Neuronal stem cell (in vitro differentiated cells): ENCODE results near the gene JMJD8.

Experiments
- DNase-seq: peaks from one replicate; pipeline ENCODE4 v3.0.0-alpha.2; 2013; ENCODE audit warnings: low spot score
- H2AFZ ChIP-seq: one replicate; pipeline ENCODE4 v1.6.1; 2013; ENCODE audit warnings: mild to moderate bottlenecking, low read length, inconsistent platforms
- H2AK5ac ChIP-seq: 2 replicates; pipeline ENCODE4 v1.6.1; 2013; ENCODE audit warnings: low read depth, mild to moderate bottlenecking, inconsistent platforms, low read length, moderate library complexity, mixed read lengths
- H2BK120ac ChIP-seq: 2 replicates; pipeline ENCODE4 v1.6.1; 2013; ENCODE audit warnings: low read depth, mild to moderate bottlenecking, inconsistent platforms, low read length, moderate library complexity, mixed read lengths
- H2BK12ac ChIP-seq: one replicate; pipeline ENCODE4 v1.6.1; 2013; ENCODE audit warnings: low read length, inconsistent platforms
- H2BK15ac ChIP-seq: 2 replicates; pipeline ENCODE4 v1.6.1; 2013; ENCODE audit warnings: mild to moderate bottlenecking, low read length, inconsistent platforms, mixed read lengths
- H2BK5ac ChIP-seq: one replicate; pipeline ENCODE4 v1.6.1; 2013; ENCODE audit warnings: inconsistent platforms, mild to moderate bottlenecking, low read length, moderate library complexity
- H3K14ac ChIP-seq: one replicate; pipeline ENCODE4 v1.6.1; 2013; ENCODE audit warnings: low read length, inconsistent platforms
- H3K18ac ChIP-seq: 2 replicates; pipeline ENCODE4 v1.6.1; 2013; ENCODE audit warnings: low read length, inconsistent platforms
- H3K23ac ChIP-seq: 2 replicates; pipeline ENCODE4 v1.6.1; 2013; ENCODE audit warnings: low read depth, mild to moderate bottlenecking, mixed read lengths, low read length, inconsistent platforms; ENCODE audit not compliant: poor library complexity
- H3K27ac ChIP-seq: replicated peaks from 3 replicates; pipeline ENCODE4 v1.5.1; 2013; ENCODE audit warnings: low read length, inconsistent platforms
- H3K27me3 ChIP-seq, 3 experiments: 2 replicates each; pipeline ENCODE4 v1.6.1; 2013; ENCODE audit warnings: low read length in 3 of 3, mild to moderate bottlenecking in 2 of 3, inconsistent platforms in 1 of 3, low read depth in 1 of 3, mixed read lengths in 1 of 3, moderate library complexity in 1 of 3; ENCODE audit not compliant: control insufficient read depth in 3 of 3, insufficient read depth in 3 of 3
- H3K36me3 ChIP-seq, 2 donors: replicated peaks in 1 of 2; 2 replicates each; pipeline ENCODE4 v1.6.1; 2013; ENCODE audit warnings: low read length in 2 of 2; ENCODE audit not compliant: control insufficient read depth in 2 of 2, insufficient read depth in 2 of 2
- H3K4ac ChIP-seq: 2 replicates; pipeline ENCODE4 v1.6.1; 2013; ENCODE audit warnings: inconsistent platforms, mild to moderate bottlenecking, low read length, moderate library complexity
- H3K4me1 ChIP-seq, 2 donors: 1 replicate in 1 of 2; 2 replicates in 1 of 2; pipeline ENCODE4 v1.6.1; 2013; ENCODE audit warnings: low read length in 2 of 2, low read depth in 1 of 2; ENCODE audit not compliant: control insufficient read depth in 2 of 2, insufficient read depth in 1 of 2
- H3K4me2 ChIP-seq: one replicate; pipeline ENCODE4 v1.6.1; 2013; ENCODE audit warnings: mild to moderate bottlenecking, low read length, inconsistent platforms; ENCODE audit not compliant: insufficient read depth, poor library complexity, severe bottlenecking
- H3K4me3 ChIP-seq, 2 donors: 2 replicates each; pipeline ENCODE4 v1.5.1; 2013; ENCODE audit warnings: low read length in 2 of 2, mild to moderate bottlenecking in 2 of 2, inconsistent platforms in 1 of 2, moderate library complexity in 1 of 2
- H3K79me1 ChIP-seq: one replicate; pipeline ENCODE4 v1.6.1; 2013; ENCODE audit warnings: low read depth, mild to moderate bottlenecking, inconsistent platforms, low read length, moderate library complexity
- H3K9ac ChIP-seq: one replicate; pipeline ENCODE4 v1.6.1; 2013; ENCODE audit warnings: mild to moderate bottlenecking, low read depth, low read length, inconsistent platforms; ENCODE audit not compliant: poor library complexity
- H3K9me3 ChIP-seq, 2 donors: replicated peaks in 1 of 2; 2 replicates each; pipeline versions ENCODE3 to v1.6.1; 2013; ENCODE audit warnings: low read length in 2 of 2, mild to moderate bottlenecking in 2 of 2, inconsistent platforms in 1 of 2, low read depth in 1 of 2, mixed read lengths in 1 of 2, moderate library complexity in 1 of 2; ENCODE audit not compliant: control insufficient read depth in 2 of 2, insufficient read depth in 1 of 2
- H4K8ac ChIP-seq: one replicate; pipeline ENCODE4 v1.6.1; 2013; ENCODE audit warnings: low read depth, mild to moderate bottlenecking, inconsistent platforms, low read length, moderate library complexity
- H4K91ac ChIP-seq: one replicate; pipeline ENCODE4 v1.6.1; 2013; ENCODE audit warnings: low read length, low read depth, mild to moderate bottlenecking, inconsistent platforms; ENCODE audit not compliant: poor library complexity
- WGBS, 2 donors: extraction: QIAGEN DNeasy Blood & Tissue Kit; methylation state at CpG; one replicate each; pipeline ENCODE4 v1.1.7; 2013; ENCODE audit warnings: missing lambda C conversion rate in 2 of 2, mixed read lengths in 1 of 2; ENCODE audit not compliant: insufficient read length in 2 of 2, insufficient replicate concordance in 1 of 2; ENCODE audit errors: extremely low coverage in 2 of 2; 5-methylcytosine and 5-hydroxymethylcytosine counted together

Gene JMJD8

DNA sequence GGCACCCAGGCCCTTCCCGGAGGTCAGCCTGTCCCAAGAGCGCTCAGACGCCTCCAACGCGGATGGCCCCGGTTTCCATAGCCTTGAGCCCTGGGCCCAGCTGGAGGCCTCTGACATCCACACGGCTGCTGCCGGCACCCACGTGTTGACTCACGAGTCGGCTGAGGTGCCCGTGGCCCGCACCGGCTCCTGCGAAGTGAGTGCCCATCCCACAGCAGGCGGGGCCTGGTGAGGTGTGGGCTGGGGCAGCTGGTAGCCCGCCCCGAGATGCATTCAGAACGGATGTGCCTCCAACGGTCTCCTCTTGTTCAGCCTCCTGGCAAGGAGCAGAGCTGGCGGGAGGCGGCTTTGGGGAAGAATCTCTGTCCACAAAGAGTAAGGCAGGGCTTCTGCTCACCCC, 32.3 kb downstream of the JMJD8 start:
- Histone ChIP-seq H3K4me1 (peaks cover 9 to 16% of the 10 kb centered on the region in 2 donors), H4K8ac (no peak overlapping the region), H2BK15ac (no peak overlapping the region), H3K27ac (no peak overlapping the region), H3K4me3 (no peak overlapping the region), H3K27me3 (no peaks in the 10 kb centered on the region), H2BK5ac (no peak overlapping the region), H2BK12ac (no peak overlapping the region), H3K4ac (no peak overlapping the region), H3K36me3 (peaks cover 5 to 49% of the 10 kb centered on the region in 2 donors), H3K79me1 (peaks cover 12% of the 10 kb centered on the region), H3K23ac (no peak overlapping the region), H3K18ac (no peak overlapping the region), H2AFZ (no peak overlapping the region), H3K14ac (no peak overlapping the region), H3K9ac (no peak overlapping the region), H2BK120ac (no peak overlapping the region), H2AK5ac (no peak overlapping the region), H3K9me3 (no peaks in the 10 kb centered on the region), H4K91ac (no peak overlapping the region), H3K4me2 (no peak overlapping the region)
- WGBS, 2 donors: no CpG with 5 or more reads among the region's 22 CpGs
- no peak for DNase-seq

- Histone ChIP-seq H3K14ac (no peak overlapping the region), H3K4me2 (peak overlapping the region; percentile 77), H3K36me3 (peaks cover 2 to 30% of the 10 kb centered on the region in 2 donors), H3K27me3 (no peaks in the 10 kb centered on the region), H2BK12ac (no peak overlapping the region), H2BK120ac (no peak overlapping the region), H2BK15ac (no peak overlapping the region), H3K9ac (peak overlapping the region; percentile 70), H4K8ac (no peak overlapping the region), H3K79me1 (peaks cover 15% of the 10 kb centered on the region), H2BK5ac (no peak overlapping the region), H2AK5ac (no peak overlapping the region), H3K9me3 (no peaks in the 10 kb centered on the region), H3K4me1 (peaks cover 9 to 16% of the 10 kb centered on the region in 2 donors), H3K4ac (no peak overlapping the region), H3K18ac (peak overlapping the region; percentile 76), H3K4me3 (peak overlapping the region; percentile 80 to 89), H3K27ac (no peak overlapping the region), H2AFZ (peak overlapping the region; percentile 69), H4K91ac (no peak overlapping the region), H3K23ac (peak overlapping the region; percentile 93)
- no CpG with 5 or more reads among the region's 44 CpGs for WGBS, 2 donors
- DNase-seq: no peak
Measured at GRCh38 chr16:649631-650030, 34.5 kb downstream of the JMJD8 start.

GRCh38 chr16:648781-649589, 35.1 kb downstream of the JMJD8 start, which contains the start of gene WDR90:
Gene WDR90 (plus strand): TSS chr16:649365. CDS start chr16:649417, 52 bp downstream.
- peak within 1 kb of the TSS; percentile 83 for H3K4me2 ChIP-seq
- H3K14ac ChIP-seq: peak within 1 kb of the TSS; percentile 89
- H2BK5ac ChIP-seq: peak within 1 kb of the TSS; percentile 96
- H3K4ac ChIP-seq: peak within 1 kb of the TSS; percentile 11
- peak within 1 kb of the TSS; percentile 92 for H2BK15ac ChIP-seq
- peak within 1 kb of the TSS; percentile 80 to 89 for H3K4me3 ChIP-seq
- H4K91ac ChIP-seq: no peak within 1 kb of the TSS
- H2AFZ ChIP-seq: peak within 1 kb of the TSS; percentile 69
- no peak within 1 kb of the TSS for H4K8ac ChIP-seq
- peaks cover 9 to 16% of the 10 kb centered on the region in 2 donors for H3K4me1 ChIP-seq
- peaks cover 15% of the 10 kb centered on the region for H3K79me1 ChIP-seq
- H3K18ac ChIP-seq: peak within 1 kb of the TSS; percentile 97
- peak within 1 kb of the TSS; percentile 58 for H3K27ac ChIP-seq
- H3K36me3 ChIP-seq: peaks cover 2 to 28% of the 10 kb centered on the region in 2 donors
- H2BK12ac ChIP-seq: peak within 1 kb of the TSS; percentile 73
- peak within 1 kb of the TSS; percentile 95 for H3K23ac ChIP-seq
- no peaks in the 10 kb centered on the region for H3K27me3 ChIP-seq
- H2AK5ac ChIP-seq: peak within 1 kb of the TSS; percentile 79
- H3K9me3 ChIP-seq: no peaks in the 10 kb centered on the region
- WGBS, 2 donors: no CpG with 5 or more reads among the region's 91 CpGs
- DNase-seq: peak; percentile 86
- H2BK120ac ChIP-seq: peak within 1 kb of the TSS; percentile 76
- H3K9ac ChIP-seq: peak within 1 kb of the TSS; percentile 98

DNA sequence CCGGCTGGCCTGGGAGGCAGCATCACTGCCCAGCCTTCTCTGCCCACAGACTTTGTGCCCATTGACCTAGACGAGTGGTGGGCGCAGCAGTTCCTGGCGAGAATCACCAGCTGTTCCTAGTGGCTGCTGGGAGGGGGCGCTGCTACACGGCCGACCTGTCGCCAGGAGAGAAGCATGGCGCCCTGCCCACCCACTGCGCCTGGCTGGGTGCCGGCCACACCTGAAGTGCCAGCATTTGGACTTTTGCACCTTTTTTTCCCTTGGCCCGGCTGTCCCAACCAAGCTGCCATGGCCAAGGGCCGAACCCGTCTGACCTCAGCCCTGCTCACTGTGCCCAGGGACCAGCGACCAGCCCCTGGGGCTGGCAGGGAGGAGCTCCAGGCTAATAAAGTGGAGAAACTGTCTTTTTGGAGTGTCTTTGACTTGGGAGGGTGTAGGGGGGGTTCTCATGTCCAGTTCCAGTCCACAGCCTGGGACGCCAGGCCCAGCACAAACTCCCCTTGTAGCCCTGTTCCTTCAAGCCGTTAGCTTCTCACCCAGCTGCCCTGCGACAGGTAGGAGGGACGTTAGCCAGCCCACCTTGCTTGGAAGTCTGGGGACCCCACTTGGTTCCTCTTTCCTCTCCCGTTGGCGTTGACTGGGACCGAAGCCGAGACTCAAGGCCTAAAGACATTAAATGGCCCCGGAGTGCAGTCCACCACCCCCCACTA, 35.9 kb downstream of the JMJD8 start:
- Histone ChIP-seq H3K79me1 (peaks cover 14% of the 10 kb centered on the region), H4K91ac (no peak overlapping the region), H3K23ac (no peak overlapping the region), H3K27ac (peak overlapping the region; percentile 58), H3K4me3 (peak overlapping the region; percentile 80 to 89), H3K9ac (no peak overlapping the region), H2BK5ac (peak overlapping the region; percentile 96), H3K27me3 (peaks cover 0 to 4% (median 0%) of the 10 kb centered on the region in 3 experiments), H3K9me3 (no peaks in the 10 kb centered on the region), H3K18ac (peak overlapping the region; percentile 97), H3K14ac (peak overlapping the region; percentile 89), H4K8ac (no peak overlapping the region), H2BK120ac (peak overlapping the region; percentile 76), H3K4me1 (peaks cover 9 to 16% of the 10 kb centered on the region in 2 donors), H2AFZ (peak overlapping the region; percentile 69), H3K36me3 (peaks cover 0 to 21% of the 10 kb centered on the region in 2 donors), H2AK5ac (peak overlapping the region; percentile 79), H2BK15ac (peak overlapping the region; percentile 84), H2BK12ac (no peak overlapping the region), H3K4me2 (peak overlapping the region; percentile 83), H3K4ac (no peak overlapping the region)
- DNase-seq: no peak
- no CpG with 5 or more reads among the region's 24 CpGs for WGBS, 2 donors
